Measurements from ENCODE around the gene MYLK. TPM values are rescaled to one million over a fixed set of nuclear protein-coding genes. Genes with fewer than 3 reads are reported as not detected.
A peak's percentile ranks its signal among the peaks of the same experiment; 100 is the strongest.

The MYLK gene
- total RNA-seq, 1 donor from 2014 or later, result 24.3 TPM

DNA sequence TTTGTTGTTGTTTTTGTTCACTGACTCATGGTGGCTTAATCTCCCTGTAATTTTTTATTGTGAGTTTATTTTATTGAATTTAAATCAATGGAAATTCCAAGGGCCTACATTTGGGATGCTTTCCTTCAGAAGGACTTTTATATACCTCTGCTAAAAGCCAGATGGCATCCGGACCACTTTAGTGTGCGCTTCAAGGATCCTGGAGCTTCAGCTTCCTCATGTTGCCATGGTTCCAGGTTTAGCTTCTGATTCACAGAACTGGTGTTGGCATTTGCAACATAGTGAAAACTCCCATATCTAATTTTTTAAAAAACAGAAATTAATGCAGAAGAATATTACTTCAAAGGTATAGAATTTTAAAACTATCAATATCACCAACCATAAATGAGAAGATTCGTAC, 290.8 kb downstream of the MYLK start:
- Mint-ChIP-seq H3K4me3 (ENCODE audit: unreplicated experiment) (no peak overlapping the region), H3K27ac (ENCODE audit: unreplicated experiment) (no peak overlapping the region), H3K9me3 (ENCODE audit: unreplicated experiment) (no peaks in the 10 kb centered on the region), H3K27me3 (ENCODE audit: unreplicated experiment) (no peaks in the 10 kb centered on the region), H3K36me3 (ENCODE audit: unreplicated experiment) (peaks cover 3% of the 10 kb centered on the region), H3K4me1 (ENCODE audit: unreplicated experiment) (peaks cover 10% of the 10 kb centered on the region)
- TF ChIP-seq CTCF (IDR thresholded peaks at IDR 0.05), result no peak
- DNase-seq (ENCODE audit: extremely low spot score, unreplicated experiment), result no peak

DNA sequence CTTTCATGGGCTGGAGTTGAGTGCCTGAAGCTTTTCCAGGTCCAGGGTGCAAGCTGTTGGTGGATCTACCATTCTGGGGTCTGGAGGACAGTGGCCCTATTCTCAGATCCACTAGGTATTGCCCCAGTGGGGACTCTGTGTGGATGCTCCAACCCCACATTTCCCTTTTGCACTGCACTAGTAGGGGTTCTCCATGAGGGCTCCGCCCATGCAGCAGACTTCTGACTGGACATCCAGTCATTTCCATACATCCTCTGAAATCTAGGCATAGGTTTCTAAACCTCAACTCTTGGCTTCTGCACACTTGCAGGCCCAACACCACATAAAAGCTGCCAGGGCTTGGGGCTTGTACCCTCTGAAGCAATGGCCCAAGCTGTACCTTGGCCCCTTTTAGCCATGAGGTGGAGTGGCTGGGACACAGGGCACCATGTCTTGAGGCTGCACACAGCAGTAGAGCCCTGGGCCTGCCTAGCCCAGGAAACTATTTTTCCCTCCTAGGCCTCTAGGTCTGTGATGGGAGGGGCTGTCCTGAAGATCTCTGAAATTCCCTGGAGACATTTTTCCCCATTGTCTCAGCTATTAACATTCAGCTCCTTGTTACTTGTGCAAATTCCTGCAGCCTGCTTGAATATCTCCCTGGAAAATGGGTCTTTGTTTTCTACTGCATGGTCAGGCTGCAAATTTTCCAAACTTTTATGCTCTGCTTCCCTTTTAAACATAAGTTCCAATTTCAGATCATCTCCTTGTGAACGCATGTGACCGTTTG, 293.3 kb downstream of the MYLK start:
- Mint-ChIP-seq H3K27me3 (ENCODE audit: unreplicated experiment) (no peaks in the 10 kb centered on the region), H3K27ac (ENCODE audit: unreplicated experiment) (no peak overlapping the region), H3K4me1 (ENCODE audit: unreplicated experiment) (peaks cover 20% of the 10 kb centered on the region), H3K4me3 (ENCODE audit: unreplicated experiment) (no peak overlapping the region), H3K9me3 (ENCODE audit: unreplicated experiment) (no peaks in the 10 kb centered on the region), H3K36me3 (ENCODE audit: unreplicated experiment) (peaks cover 3% of the 10 kb centered on the region)
- no peak for TF ChIP-seq CTCF (IDR thresholded peaks at IDR 0.05)
- DNase-seq (ENCODE audit: extremely low spot score, unreplicated experiment), result no peak

DNA sequence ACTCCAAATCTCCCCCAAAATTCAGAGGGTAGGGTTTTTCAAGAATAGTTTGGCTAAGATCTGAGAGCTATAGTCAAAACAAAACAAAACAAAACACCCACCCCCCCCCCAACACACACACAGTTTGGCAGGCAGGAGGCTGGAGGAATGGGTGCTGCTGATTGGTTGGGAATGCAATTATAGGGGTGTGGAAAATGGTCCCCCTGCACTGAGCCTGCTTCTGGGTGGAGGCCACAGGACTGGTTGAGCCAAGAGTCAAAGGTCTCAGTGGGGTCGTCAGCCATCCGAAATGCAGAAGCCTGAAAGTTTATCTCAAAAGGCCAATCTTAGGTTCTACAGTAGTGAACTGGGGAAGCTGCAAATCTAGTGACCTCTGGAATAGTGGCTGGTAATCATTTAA, 296.7 kb downstream of the MYLK start:
- H3K9me3 Mint-ChIP-seq (ENCODE audit: unreplicated experiment), result no peaks in the 10 kb centered on the region

GRCh38 chr3:123586968-123587367, 297.2 kb downstream of the MYLK start:
- no peak for TF ChIP-seq CTCF (IDR thresholded peaks at IDR 0.05)
- Mint-ChIP-seq H3K36me3 (ENCODE audit: unreplicated experiment) (peaks cover 3% of the 10 kb centered on the region), H3K27me3 (ENCODE audit: unreplicated experiment) (no peaks in the 10 kb centered on the region), H3K9me3 (ENCODE audit: unreplicated experiment) (no peaks in the 10 kb centered on the region), H3K4me1 (ENCODE audit: unreplicated experiment) (peaks cover 37% of the 10 kb centered on the region), H3K27ac (ENCODE audit: unreplicated experiment) (no peak overlapping the region), H3K4me3 (ENCODE audit: unreplicated experiment) (no peak overlapping the region)
- DNase-seq (ENCODE audit: extremely low spot score, unreplicated experiment), result no peak

More for the DNA sequence above, 296.7 kb downstream of the MYLK start:
- Mint-ChIP-seq H3K36me3 (ENCODE audit: unreplicated experiment) (peaks cover 3% of the 10 kb centered on the region), H3K27me3 (ENCODE audit: unreplicated experiment) (no peaks in the 10 kb centered on the region), H3K4me3 (ENCODE audit: unreplicated experiment) (no peak overlapping the region), H3K4me1 (ENCODE audit: unreplicated experiment) (peaks cover 33% of the 10 kb centered on the region), H3K27ac (ENCODE audit: unreplicated experiment) (peak overlapping the region; percentile 25)
- DNase-seq (ENCODE audit: extremely low spot score, unreplicated experiment), result no peak
- no peak for TF ChIP-seq CTCF (IDR thresholded peaks at IDR 0.05)

- H3K4me1 Mint-ChIP-seq (ENCODE audit: unreplicated experiment), result peaks cover 35% of the 10 kb centered on the region
- peak; percentile 84 for DNase-seq (ENCODE audit: extremely low spot score, unreplicated experiment)
- no peak for TF ChIP-seq CTCF (IDR thresholded peaks at IDR 0.05)
Observed at GRCh38 chr3:123586131-123586530, 298.0 kb downstream of the MYLK start.

More at GRCh38 chr3:123586131-123586530, 298.0 kb downstream of the MYLK start:
- no peak overlapping the region for H3K27ac Mint-ChIP-seq (ENCODE audit: unreplicated experiment)
- H3K27me3 Mint-ChIP-seq (ENCODE audit: unreplicated experiment), result no peaks in the 10 kb centered on the region
- H3K4me3 Mint-ChIP-seq (ENCODE audit: unreplicated experiment), result no peak overlapping the region
- H3K9me3 Mint-ChIP-seq (ENCODE audit: unreplicated experiment), result no peaks in the 10 kb centered on the region
- H3K36me3 Mint-ChIP-seq (ENCODE audit: unreplicated experiment), result peaks cover 10% of the 10 kb centered on the region
